CD4-positive, alpha-beta T cell treated with Interleukin-12 subunit alpha and Interleukin-12 subunit beta, for 1 hour (primary cell): Measurements from ENCODE around the gene DRGX.

ENCODE experiments used
- DNase-seq: peaks from one replicate; pipeline ENCODE4 v3.0.0-alpha.2; 2020

DRGX gene

GRCh38 chr10:49334964-49335363 is 60.9 kb downstream of the DRGX start:
- DNase-seq: no peak

- no peak for DNase-seq
Observed at GRCh38 chr10:49333192-49333591, 62.7 kb downstream of the DRGX start.

- DNase-seq: no peak
Observed at GRCh38 chr10:49332768-49333167, 63.1 kb downstream of the DRGX start.

- no peak for DNase-seq
Observed at GRCh38 chr10:49332333-49332732, 63.6 kb downstream of the DRGX start.

- no peak for DNase-seq
Observed at GRCh38 chr10:49331431-49331830, 64.5 kb downstream of the DRGX start.

GRCh38 chr10:49330127-49330665 is 65.7 kb downstream of the DRGX start:
- no peak for DNase-seq

GRCh38 chr10:49329146-49329505 is 66.8 kb downstream of the DRGX start:
- no peak for DNase-seq

GRCh38 chr10:49328401-49329145 is 67.3 kb downstream of the DRGX start:
- DNase-seq: no peak

GRCh38 chr10:49327036-49327813 is 68.7 kb downstream of the DRGX start:
- no peak for DNase-seq

- DNase-seq: no peak
Observed at GRCh38 chr10:49325916-49326783, 69.7 kb downstream of the DRGX start.

GRCh38 chr10:49325131-49325915 is 70.6 kb downstream of the DRGX start:
- DNase-seq: no peak

- no peak for DNase-seq
Observed at GRCh38 chr10:49324711-49325110, 71.2 kb downstream of the DRGX start.

- DNase-seq: no peak
Observed at GRCh38 chr10:49323896-49324270, 72.0 kb downstream of the DRGX start.

GRCh38 chr10:49323171-49323895 is 72.6 kb downstream of the DRGX start:
- DNase-seq: no peak

GRCh38 chr10:49322371-49323170 is 73.3 kb downstream of the DRGX start:
- no peak for DNase-seq

GRCh38 chr10:49321021-49321420 is 74.9 kb downstream of the DRGX start:
- DNase-seq: no peak

- no peak for DNase-seq
Observed at GRCh38 chr10:49320191-49320590, 75.7 kb downstream of the DRGX start.

- DNase-seq: no peak
Observed at GRCh38 chr10:49319206-49319605, 76.7 kb downstream of the DRGX start.

- no peak for DNase-seq
Observed at GRCh38 chr10:49318755-49319154, 77.1 kb downstream of the DRGX start.

GRCh38 chr10:49318028-49318427 is 77.9 kb downstream of the DRGX start:
- no peak for DNase-seq

GRCh38 chr10:49314806-49315205 is 81.1 kb downstream of the DRGX start:
- DNase-seq: no peak
